H1 (cell line): ENCODE measurements around the gene TUBE1. TPM values are rescaled to one million over a fixed set of nuclear protein-coding genes. Genes with fewer than 3 reads are reported as not detected.

Source experiments
- CBX5 ChIP-seq: fragments of 300-800, 300-1000 bp; sonication (generic); IDR thresholded peaks from 2 replicates; pipeline ENCODE4 v1.7.1; 2016; ENCODE audit warnings: antibody characterized with exemption, low read length, low read depth
- CHD7 ChIP-seq: fragments of 300-600 bp; sonication (generic); IDR thresholded peaks from 2 replicates; pipeline ENCODE4 v1.7.1; 2012; ENCODE audit warnings: low read length, moderate library complexity, mild to moderate bottlenecking, inconsistent platforms; ENCODE audit not compliant: insufficient replicate concordance
- CTCF ChIP-seq, 3 experiments: IDR thresholded peaks; 1 replicate in 2 of 3; 2 replicates in 1 of 3; pipeline versions ENCODE4 v1.5.1 to v1.6.1; 2011; ENCODE audit warnings: low read length in 3 of 3, mild to moderate bottlenecking in 3 of 3, inconsistent platforms in 2 of 3, low read depth in 1 of 3, moderate library complexity in 1 of 3; ENCODE audit not compliant: insufficient read depth in 1 of 3; ENCODE audit errors: control extremely low read depth in 1 of 3
- polyA plus RNA-seq, 7 experiments: library from polyadenylated mRNA; depleted of rRNA in 3 of 7; stranded (reverse) in 5 of 7; unstranded in 2 of 7; fragments of >200 nt in 5 of 7; fragments of 200-250 nt in 2 of 7; gene quantifications; 1 replicate in 5 of 7; 2 replicates in 1 of 7; 4 replicates in 1 of 7; pipeline versions ENCODE4 v1.2.1 to v1.2.3, GENCODE V29; 2011 to 2013; ENCODE audit warnings: missing spikeins in 2 of 7, mixed read lengths in 2 of 7
- total RNA-seq: library from RNA; stranded (reverse); fragmentation: NEBNext Ultra II Directional; extraction: Animal tissue kit (Norgen Biotek cat#: 25700); gene quantifications from 2 replicates; pipeline ENCODE4 v1.2.1, GENCODE V29; 2021

TUBE1 gene
- total and polyA plus RNA-seq, 2 of the 8 experiments (the other 6 are each of a cell fraction or from before 2014, with no cell fraction given): 8.0 to 15.9 TPM

- TF ChIP-seq CHD7: no peak
- TF ChIP-seq CBX5: no peak
- no peak for TF ChIP-seq CTCF (IDR thresholded peaks at IDR 0.05; ENCODE audit: control extremely low read depth in 1 of 3, insufficient read depth in 1 of 3, low read depth in 1 of 3, low read length in 3 of 3)
Measured at GRCh38 chr6:112087916-112088315, 634 bp upstream of the TUBE1 start (continued).
